ENCODE measurements around the gene FES.
"Not testable (repeated sequence)": the region's sequence is repeated elsewhere in the genome, so short reads cannot be mapped to it uniquely, and the experiment has no call there.

FES gene

DNA sequence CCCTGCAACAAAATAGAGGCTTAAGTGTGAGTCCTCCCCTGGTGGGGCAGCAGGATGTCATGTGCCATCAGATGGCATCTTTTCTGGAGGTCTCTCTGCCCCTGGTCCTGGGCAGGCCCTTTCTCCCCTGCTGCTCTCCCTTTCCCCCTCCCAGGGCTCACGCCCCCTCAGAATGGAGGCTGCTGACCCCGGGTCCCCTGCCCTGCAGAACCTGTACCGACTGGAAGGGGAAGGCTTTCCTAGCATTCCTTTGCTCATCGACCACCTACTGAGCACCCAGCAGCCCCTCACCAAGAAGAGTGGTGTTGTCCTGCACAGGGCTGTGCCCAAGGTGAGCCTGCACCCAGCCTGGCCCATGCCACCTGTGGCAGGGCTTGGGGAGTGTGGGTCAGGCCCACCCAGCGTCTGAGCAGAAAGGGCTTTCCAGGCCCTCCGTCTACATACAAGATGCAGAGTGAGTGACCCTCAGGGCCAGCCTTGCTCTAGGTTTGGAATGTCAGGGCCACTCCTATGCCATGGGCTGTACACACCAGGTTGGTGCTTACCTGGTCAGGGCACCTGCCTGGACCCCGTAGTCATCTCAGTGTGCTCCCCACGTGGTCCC lies 7.1 kb downstream of the FES start:
- no peak for DNase-seq (ENCODE audit: low read depth in 2 of 2)

DNA sequence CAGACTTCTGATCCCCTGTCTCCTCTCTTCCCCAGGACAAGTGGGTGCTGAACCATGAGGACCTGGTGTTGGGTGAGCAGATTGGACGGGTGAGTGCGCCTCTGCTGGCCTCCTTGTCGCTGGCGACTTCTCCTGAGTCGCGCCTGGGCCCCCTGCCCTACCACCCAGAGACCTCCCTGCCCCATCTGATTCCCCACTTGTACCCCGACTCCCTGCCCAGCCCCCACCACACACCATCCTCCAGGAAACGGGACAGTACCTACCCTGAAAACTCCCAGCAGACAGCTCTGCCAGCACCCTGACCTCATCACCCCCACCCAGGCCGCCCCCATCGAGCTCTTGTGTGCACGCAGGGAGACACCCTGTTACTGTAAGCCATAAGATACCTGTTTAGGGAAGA lies 7.7 kb downstream of the FES start:
- DNase-seq (ENCODE audit: low read depth in 2 of 2): no peak

DNA sequence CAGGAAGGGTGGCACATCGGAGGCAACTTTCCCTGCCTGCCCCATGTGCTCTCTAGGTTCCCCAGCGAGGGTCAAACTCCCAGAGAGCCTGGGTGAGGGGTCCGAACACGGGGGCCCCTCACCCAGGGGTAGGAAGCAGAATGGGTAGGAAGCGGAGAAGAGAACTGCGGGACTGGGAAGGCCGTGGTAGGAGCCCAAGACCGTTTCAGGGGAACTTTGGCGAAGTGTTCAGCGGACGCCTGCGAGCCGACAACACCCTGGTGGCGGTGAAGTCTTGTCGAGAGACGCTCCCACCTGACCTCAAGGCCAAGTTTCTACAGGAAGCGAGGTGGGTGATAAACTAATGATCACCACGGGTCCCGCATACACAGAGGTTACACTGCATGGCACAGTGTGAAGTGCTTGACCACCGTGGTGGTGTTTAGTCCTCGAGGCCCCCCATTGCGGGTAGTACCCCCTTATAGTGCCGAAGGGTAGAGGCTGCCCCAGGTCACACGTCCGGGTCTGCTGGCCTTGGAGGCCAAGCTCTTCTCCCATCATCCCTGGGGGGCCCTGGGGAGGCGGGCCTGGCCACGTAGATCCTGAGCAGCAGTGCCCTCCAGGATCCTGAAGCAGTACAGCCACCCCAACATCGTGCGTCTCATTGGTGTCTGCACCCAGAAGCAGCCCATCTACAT lies 8.3 kb downstream of the FES start:
- no peak for DNase-seq (ENCODE audit: low read depth in 2 of 2)

DNA sequence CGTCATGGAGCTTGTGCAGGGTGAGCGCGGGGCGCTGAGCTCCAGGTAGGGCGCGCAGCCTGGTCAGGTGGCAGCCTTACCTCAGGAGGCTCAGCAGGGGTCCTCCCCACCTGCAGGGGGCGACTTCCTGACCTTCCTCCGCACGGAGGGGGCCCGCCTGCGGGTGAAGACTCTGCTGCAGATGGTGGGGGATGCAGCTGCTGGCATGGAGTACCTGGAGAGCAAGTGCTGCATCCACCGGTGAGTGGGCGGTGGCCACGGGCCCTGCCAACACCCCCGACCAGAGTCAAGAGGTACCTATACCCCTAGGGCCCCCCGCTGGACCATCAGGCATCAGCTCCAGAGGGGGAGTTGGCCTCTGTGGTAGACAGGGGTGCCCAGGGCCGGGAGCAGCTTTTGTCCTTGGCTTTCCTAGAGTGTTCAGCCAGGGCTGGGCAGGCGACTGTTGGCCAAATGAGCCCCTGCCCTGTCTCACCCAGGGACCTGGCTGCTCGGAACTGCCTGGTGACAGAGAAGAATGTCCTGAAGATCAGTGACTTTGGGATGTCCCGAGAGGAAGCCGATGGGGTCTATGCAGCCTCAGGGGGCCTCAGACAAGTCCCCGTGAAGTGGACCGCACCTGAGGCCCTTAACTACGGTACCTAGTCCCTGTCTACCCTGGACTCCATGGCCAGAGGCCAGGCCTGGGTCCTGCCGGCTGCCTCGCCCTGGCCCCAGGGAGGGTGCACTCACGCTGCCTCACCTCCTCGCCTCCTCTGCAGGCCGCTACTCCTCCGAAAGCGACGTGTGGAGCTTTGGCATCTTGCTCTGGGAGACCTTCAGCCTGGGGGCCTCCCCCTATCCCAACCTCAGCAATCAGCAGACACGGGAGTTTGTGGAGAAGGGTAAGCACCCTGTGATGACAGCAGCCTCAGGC lies 9.1 kb downstream of the FES start:
- no peak for DNase-seq (ENCODE audit: low read depth in 2 of 2)

DNA sequence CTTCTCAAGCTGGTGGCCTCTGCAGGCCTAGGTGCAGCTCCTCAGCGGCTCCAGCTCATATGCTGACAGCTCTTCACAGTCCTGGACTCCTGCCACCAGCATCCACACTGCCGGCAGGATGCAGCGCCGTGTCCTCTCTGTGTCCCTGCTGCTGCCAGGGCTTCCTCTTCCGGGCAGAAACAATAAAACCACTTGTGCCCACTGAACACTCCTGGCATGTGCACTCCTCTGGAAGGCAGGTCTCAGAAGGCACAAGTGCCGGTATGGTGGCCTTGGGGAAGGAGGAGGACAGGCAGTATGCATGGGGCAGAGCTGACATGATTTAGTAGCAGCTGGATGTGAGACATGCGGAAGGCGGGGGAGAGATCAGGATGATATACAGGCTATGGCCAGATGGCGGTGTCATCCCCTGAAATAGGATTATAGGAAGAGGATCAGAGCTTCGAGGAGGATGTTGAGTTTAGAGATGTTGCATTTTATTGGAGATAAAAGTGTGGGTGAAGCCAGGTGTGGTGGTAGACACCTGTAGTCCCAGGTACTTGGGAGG lies 11.3 kb downstream of the FES start:
- DNase-seq (ENCODE audit: low read depth in 2 of 2): no peak

DNA sequence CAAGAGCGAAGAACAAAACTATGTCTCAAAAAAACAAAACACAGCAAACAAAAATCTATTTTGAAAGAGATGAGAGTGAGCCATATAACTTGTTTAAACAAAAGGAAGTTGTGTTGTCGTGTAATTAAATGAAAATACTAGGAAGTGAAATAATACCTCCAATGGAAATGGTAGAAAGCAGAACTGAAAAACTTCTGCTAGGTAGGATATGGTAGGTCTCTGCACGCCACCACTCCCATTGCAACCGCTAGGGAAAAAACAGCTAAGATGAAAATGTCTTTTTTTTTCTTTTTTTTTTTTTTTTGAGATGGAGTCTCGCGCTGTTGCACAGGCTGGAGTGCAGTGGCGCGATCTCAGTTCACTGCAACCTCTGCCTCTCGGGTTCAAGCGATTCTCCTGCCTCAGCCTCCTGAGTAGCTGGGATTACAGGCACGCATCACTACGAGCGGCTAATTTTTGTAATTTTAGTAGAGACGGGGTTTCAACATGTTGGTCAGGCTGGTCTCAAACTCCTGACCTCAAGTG lies 12.9 kb downstream of the FES start:
- not testable (repeated sequence) for DNase-seq (ENCODE audit: low read depth in 2 of 2)

DNA sequence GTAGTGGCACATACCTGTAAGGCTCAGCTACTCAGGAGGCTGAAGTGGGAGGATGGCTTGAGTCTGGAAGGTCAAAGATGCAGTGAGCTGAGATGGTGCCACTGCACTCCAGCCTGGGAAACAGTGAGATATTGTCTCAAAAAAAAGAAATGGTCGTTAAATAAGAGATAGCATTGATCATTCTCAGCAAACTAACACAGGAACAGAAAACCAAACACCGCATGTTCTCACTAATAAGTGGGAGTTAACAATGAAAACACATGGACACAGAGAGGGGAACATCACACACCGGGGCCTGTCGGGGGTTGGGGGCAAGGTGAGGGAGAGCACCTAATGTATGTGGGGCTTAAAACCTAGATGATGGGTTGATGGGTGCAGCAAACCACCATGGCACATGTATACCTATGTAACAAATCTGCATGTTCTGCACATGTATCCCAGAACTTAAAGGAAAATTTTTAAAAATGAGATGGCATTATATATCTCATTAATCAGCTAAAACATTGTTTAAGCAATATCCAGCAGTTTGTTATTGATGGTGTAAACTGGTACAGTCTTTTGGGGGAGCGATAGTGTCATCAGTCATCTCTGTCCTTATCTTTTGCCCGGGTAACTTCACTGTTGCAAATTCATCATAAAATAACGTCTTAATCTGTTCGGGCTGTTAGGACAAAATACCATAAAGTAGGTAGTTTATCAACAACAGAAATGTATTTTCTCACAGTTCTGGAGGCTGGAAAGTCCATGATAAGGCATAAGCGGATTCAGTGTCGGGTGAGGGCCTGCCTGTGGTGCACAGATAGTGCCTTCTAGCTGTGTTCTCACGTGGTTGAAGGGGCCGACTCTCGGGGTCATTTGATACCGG lies 17.1 kb downstream of the FES start:
- DNase-seq (ENCODE audit: low read depth in 2 of 2): no peak

DNA sequence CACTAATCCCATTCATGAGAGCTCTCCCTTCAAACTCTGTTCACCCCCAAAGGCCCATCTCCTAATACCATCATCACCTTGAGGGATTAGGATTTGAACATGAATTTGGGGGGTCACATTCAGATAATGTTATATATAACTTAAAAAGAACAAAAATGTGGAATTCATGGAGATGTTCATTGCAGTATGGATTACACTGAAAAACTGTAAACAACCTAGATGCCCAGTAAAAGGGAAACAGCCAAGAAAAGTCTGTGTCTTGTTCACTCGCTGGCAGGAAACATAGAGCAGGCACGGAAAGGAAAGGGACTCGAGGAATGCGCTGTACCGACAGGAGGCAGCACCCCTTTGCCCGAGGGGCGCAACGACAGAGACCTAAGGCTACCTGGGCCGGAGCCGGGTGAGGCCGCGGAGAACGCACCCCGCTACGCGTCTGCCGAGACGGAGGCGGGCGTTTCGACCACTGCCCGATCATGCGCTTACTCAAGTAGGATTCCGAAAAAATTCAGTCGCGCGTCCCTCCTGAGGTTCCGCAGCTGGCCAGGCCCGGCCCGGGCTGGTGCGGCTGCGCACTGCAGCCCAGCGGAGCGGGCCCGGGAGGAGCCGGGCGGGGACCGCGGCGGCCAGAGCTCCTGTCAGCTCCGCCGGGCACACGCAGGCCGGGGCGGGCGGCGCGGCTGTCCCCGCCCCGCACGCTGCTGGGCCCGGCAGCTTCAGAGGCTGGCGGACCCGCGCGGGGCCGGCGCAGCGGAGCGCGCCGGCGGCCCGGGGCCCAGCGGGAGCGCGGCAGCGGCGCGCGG lies 17.9 kb downstream of the FES start:
- DNase-seq (ENCODE audit: low read depth in 2 of 2): peak; percentile 57 to 63

DNA sequence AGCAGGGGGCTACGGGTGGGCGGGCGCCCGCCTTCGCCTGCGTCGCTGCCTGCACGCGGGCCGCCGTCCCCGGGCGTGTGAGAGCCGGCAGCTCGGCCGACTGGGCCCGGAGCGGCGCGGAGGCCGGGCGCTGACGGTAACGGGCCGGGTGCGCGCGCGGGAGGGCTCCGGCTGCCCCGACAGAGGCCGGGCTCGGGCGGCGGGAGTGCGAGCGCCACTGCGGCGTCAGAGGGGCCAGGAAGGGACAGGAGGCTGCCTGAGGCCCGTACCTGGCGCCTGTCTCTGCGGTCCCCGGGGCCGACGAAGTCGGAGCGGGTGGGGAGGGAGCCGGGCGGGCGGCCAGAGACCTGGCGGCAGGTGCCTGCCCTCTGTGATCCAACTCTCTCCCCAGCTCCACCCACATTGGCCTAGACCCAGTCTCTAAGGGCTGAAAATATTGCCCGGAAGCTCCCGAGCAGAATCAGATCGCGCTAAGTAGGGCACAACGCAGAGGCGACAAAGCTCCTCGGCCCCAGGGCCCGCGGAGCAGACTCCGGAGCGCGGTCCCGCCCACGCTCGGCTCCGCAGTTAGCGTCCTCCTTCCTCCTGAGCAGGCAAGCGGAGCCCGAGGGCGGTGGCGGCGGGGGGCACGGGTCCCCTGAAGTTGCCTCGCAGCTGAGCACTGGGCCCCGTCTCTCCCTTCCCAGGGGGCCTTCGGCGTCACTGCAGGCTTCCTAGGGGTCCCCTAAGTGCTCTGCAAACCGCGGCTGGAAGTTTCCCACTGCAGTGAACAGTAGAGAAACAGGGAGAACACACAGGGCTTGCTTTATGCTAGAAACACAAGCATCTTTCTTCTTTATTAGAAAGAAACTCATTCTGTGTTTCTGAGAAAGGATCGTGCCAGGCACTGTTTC lies 18.8 kb downstream of the FES start, which contains the start of gene MAN2A2:
TSS of gene MAN2A2 (plus strand) at position 463 of the 893 bp plus-strand sequence. CDS start 906 bp downstream, outside the sequence.
- DNase-seq (ENCODE audit: low read depth in 2 of 2): peak; percentile 74 to 80

DNA sequence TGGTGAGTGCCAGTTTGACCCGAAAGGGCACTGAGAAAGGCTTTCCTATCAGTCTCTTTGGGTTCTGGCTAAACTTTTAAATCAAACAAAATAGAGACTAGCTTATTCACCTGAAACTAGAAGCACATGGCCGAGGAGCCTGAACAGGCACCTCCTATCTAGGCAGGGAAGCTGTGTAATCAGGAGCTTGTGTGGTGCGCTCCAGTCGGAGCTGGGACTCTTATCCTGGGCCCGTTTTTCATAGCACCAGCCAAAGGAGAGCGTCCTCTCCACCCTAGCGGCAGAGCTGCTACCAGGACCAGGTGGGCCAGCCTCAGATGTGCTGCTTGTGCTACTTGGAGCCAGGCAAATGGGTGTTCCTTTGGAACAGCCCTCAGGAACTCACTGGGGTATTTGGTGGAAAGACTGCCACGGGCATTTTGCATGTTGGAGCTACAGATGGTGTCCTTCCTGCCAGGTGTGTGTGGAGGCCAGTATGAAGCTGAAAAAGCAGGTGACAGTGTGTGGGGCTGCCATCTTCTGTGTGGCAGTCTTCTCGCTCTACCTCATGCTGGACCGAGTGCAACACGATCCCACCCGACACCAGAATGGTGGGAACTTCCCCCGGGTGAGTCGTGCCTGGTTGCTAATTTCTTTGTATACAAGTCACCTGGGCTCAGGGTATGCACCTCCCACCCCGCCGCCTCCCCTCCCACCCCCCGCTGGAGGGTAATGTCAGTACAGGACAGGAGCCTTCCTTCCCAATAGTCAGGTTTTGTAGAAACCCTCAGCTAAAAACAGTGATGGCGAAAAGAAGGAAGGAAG lies 19.6 kb downstream of the FES start:
- no peak for DNase-seq (ENCODE audit: low read depth in 2 of 2)

DNA sequence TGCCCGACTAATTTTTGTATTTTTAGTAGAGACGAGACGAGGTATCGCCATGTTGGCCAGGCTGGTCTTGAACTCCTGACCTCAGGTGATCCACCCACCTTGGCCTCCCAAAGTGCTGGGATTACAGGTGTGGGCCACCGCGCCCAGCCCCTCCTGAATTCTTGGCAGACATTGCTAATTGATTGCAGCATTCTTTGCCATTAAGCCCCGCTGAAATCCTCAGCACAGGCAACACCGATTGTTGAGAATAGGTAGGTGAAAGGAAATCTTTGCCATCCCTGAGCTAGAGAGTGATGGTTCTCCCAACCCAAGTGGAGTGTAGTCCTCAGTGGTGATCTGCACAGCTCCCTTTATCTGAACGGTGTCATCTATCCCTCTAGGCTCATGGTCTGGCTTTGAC lies 20.4 kb downstream of the FES start:
- no peak for DNase-seq (ENCODE audit: low read depth in 2 of 2)

DNA sequence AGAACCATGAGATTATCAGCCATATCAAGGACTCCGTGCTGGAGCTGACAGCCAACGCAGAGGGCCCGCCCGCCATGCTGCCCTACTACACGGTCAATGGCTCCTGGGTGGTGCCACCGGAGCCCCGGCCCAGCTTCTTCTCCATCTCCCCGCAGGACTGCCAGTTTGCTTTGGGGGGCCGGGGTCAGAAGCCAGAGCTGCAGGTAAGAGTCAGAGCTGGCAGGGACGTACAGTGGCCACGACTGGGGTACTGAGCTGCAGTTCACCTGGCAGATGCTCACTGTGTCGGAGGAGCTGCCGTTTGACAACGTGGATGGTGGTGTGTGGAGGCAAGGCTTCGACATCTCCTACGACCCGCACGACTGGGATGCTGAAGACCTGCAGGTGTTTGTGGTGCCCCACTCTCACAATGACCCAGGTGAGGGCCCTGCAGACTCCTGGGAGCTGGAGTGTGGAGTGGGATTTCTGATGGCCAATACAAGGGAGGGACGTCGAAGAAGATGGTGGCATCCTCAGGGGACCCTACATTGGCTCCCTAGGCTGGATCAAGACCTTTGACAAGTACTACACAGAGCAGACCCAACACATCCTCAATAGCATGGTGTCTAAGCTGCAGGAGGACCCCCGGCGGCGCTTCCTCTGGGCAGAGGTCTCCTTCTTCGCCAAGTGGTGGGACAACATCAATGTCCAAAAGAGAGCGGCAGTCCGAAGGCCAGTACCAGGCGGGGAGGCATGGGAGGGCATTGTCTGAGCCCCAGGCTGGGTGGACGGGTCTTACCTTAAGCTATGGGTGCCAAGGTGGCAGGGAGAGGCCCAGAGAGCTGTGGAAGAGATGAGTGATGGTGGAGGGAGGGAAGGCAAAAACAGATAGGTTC lies 21.2 kb downstream of the FES start:
- DNase-seq (ENCODE audit: low read depth in 2 of 2): no peak

DNA sequence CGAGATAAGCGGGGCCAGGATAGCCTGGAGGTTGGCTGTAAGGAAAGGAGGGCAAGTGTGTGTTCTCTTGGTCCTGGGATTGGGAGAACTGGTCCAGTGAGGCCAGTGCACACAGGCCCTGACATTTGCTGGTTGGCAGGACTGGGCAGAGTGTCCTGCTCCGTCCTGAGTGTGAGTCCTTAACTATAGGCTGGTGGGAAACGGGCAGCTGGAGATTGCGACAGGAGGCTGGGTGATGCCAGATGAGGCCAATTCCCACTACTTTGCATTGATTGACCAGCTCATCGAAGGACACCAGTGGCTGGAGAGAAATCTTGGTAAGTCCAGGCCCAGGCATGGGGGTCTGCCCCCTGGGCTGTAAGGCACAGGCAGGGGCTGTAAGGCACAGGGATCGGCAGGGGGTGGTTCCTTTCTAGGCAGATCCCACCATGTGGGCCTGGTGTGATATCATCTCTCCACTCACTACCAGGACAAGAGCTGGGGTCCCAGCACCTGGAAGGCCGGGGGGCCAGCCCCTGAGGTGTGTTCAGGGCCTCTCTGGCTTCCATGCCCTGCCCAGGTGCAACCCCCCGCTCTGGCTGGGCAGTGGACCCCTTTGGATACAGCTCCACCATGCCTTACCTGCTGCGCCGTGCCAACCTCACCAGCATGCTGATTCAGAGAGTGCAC lies 22.0 kb downstream of the FES start:
- no peak for DNase-seq (ENCODE audit: low read depth in 2 of 2)

DNA sequence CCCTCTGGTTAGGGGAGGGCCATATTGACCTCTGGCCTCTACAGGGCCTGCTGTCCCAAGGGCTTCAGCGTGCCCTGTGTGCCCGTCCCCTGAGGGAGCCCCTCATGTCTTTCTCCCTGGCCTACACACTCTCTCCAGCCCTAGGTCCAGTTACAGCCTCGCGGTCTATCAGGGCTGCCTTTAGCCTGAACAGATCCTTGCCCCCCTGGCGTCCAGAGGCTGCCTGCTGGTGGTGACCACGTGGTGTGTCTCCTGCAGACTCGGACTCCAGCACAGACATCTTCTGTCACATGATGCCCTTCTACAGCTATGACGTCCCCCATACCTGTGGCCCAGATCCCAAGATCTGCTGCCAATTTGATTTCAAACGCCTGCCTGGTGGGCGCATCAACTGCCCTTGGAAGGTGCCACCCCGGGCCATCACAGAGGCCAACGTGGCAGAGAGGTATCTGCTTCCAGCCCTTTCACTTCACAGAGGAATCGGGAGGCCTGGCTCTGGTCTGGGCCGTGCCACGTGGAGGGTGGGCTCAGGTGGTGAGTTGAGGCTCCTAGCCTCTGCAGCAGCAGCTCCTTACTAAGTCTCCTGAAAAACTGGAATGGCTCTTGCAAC lies 22.9 kb downstream of the FES start:
- DNase-seq (ENCODE audit: low read depth in 2 of 2): no peak

DNA sequence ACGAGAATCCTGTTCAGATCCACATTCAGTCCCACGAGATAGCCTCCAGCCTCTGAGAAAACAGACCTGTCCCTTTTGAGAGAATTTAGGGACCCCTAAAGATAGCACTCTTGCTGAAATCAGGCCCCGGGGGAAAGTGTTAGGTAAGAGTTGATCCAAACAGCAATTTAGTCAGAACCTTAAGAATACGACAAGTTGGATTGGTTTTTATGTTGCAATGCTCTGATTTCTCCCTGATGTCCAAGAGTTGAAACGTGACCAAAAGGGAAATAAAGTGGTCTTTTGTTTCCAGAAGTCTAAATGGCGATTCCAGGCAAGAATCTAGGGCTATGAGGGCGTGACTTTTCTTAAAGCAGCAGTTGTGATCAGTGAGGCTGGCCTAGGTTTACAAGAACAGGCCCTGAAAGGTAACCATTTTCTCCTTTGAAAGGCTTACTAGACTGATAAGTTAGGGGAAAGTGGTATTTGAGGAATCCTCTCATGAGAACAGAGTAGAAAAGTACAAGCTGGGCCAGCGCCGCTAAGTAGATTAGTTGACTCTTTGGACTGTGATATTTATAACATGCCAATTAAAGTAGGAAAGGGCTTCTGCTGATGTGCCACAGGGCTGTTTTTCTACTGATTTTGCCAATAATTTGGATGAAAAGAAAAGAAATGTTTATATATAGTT lies 23.7 kb downstream of the FES start:
- DNase-seq (ENCODE audit: low read depth in 2 of 2): no peak

DNA sequence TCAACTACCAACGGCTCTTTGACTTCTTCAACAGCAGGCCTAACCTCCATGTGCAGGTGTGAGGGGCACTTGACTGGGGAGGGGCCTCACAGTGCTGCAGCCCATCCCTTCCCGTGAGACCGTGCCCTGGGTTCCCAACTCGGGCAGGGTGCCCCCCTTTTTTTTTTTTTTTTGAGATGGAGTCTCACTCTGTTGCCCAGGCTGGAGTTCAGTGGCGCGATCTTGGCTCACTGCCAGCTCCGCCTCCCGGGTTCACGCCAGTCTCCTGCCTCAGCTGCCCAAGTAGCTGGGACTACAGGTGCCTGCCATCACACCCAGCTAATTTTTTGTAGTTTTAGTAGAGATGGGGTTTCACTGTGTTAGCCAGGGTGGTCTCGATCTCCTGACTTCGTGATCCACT lies 25.1 kb downstream of the FES start:
- DNase-seq (ENCODE audit: low read depth in 2 of 2): not testable (repeated sequence)
